ENCODE results near the gene TMEM87B. TPM values are rescaled to one million over a fixed set of nuclear protein-coding genes. Genes with fewer than 3 reads are reported as not detected.
"Not testable (repeated sequence)": the region's sequence is repeated elsewhere in the genome, so short reads cannot be mapped to it uniquely, and the experiment has no call there.

TMEM87B gene
- polyA plus RNA-seq, 2 donors, result 9.1 to 10.1 TPM

GRCh38 chr2:112108178-112108832 is 53.2 kb downstream of the TMEM87B start:
- Histone ChIP-seq H3K36me3 (ENCODE audit: control insufficient read depth in 2 of 2, insufficient read depth in 2 of 2, low read length in 1 of 2) (peaks cover 0 to 7% of the 10 kb centered on the region in 2 donors), H3K27ac (ENCODE audit: low read depth in 2 of 2, low read length in 1 of 2) (no peak overlapping the region), H3K9me3 (ENCODE audit: control insufficient read depth in 2 of 2, insufficient read depth in 1 of 2, low read depth in 1 of 2, low read length in 1 of 2) (no peaks in the 10 kb centered on the region), H3K27me3 (ENCODE audit: control insufficient read depth in 1 of 2, insufficient read depth in 2 of 2, low read length in 2 of 2) (no peaks in the 10 kb centered on the region), H3K4me1 (ENCODE audit: control insufficient read depth in 2 of 2, insufficient read depth in 2 of 2, low read length in 1 of 2) (no peaks in the 10 kb centered on the region), H3K4me3 (ENCODE audit: low read depth in 1 of 2, low read length in 2 of 2) (no peak overlapping the region)
- WGBS, 2 donors, result 96 to 97% methylated on average over 1 of the region's 1 CpG

GRCh38 chr2:112109278-112109677 is 54.2 kb downstream of the TMEM87B start:
- Histone ChIP-seq H3K36me3 (ENCODE audit: control insufficient read depth in 2 of 2, insufficient read depth in 2 of 2, low read length in 1 of 2) (peaks cover 0 to 8% of the 10 kb centered on the region in 2 donors), H3K27me3 (ENCODE audit: control insufficient read depth in 1 of 2, insufficient read depth in 2 of 2, low read length in 2 of 2) (no peaks in the 10 kb centered on the region)

GRCh38 chr2:112110966-112111365 is 55.9 kb downstream of the TMEM87B start:
- Histone ChIP-seq H3K27me3 (ENCODE audit: control insufficient read depth in 1 of 2, insufficient read depth in 2 of 2, low read length in 2 of 2) (no peaks in the 10 kb centered on the region), H3K36me3 (ENCODE audit: control insufficient read depth in 2 of 2, insufficient read depth in 2 of 2, low read length in 1 of 2) (peaks cover 0 to 8% of the 10 kb centered on the region in 2 donors), H3K4me1 (ENCODE audit: control insufficient read depth in 2 of 2, insufficient read depth in 2 of 2, low read length in 1 of 2) (no peaks in the 10 kb centered on the region), H3K4me3 (ENCODE audit: low read depth in 1 of 2, low read length in 2 of 2) (no peak overlapping the region), H3K27ac (ENCODE audit: low read depth in 2 of 2, low read length in 1 of 2) (no peak overlapping the region), H3K9me3 (ENCODE audit: control insufficient read depth in 2 of 2, insufficient read depth in 1 of 2, low read depth in 1 of 2, low read length in 1 of 2) (no peaks in the 10 kb centered on the region)
- WGBS, 2 donors, result 95 to 100% methylated on average over 1 of the region's 1 CpG

More at GRCh38 chr2:112109278-112109677, 54.2 kb downstream of the TMEM87B start:
- Histone ChIP-seq H3K27ac (ENCODE audit: low read depth in 2 of 2, low read length in 1 of 2) (no peak overlapping the region), H3K9me3 (ENCODE audit: control insufficient read depth in 2 of 2, insufficient read depth in 1 of 2, low read depth in 1 of 2, low read length in 1 of 2) (no peaks in the 10 kb centered on the region), H3K4me3 (ENCODE audit: low read depth in 1 of 2, low read length in 2 of 2) (no peak overlapping the region), H3K4me1 (ENCODE audit: control insufficient read depth in 2 of 2, insufficient read depth in 2 of 2, low read length in 1 of 2) (no peaks in the 10 kb centered on the region)

GRCh38 chr2:112113354-112113753 is 58.3 kb downstream of the TMEM87B start:
- H3K4me1 ChIP-seq (ENCODE audit: control insufficient read depth in 2 of 2, insufficient read depth in 2 of 2, low read length in 1 of 2); H3K27me3 ChIP-seq (ENCODE audit: control insufficient read depth in 1 of 2, insufficient read depth in 2 of 2, low read length in 2 of 2); H3K36me3 ChIP-seq (ENCODE audit: control insufficient read depth in 2 of 2, insufficient read depth in 2 of 2, low read length in 1 of 2); H3K4me3 ChIP-seq (ENCODE audit: low read depth in 1 of 2, low read length in 2 of 2); H3K27ac ChIP-seq (ENCODE audit: low read depth in 2 of 2, low read length in 1 of 2); H3K9me3 ChIP-seq (ENCODE audit: control insufficient read depth in 2 of 2, insufficient read depth in 1 of 2, low read depth in 1 of 2, low read length in 1 of 2): not testable (repeated sequence)
- 96 to 97% methylated on average over 4 of the region's 4 CpGs for WGBS, 2 donors

- H3K27ac ChIP-seq (ENCODE audit: low read depth in 2 of 2, low read length in 1 of 2), result no peak overlapping the region
- no peaks in the 10 kb centered on the region for H3K27me3 ChIP-seq (ENCODE audit: control insufficient read depth in 1 of 2, insufficient read depth in 2 of 2, low read length in 2 of 2)
- no peak overlapping the region for H3K4me3 ChIP-seq (ENCODE audit: low read depth in 1 of 2, low read length in 2 of 2)
- H3K4me1 ChIP-seq (ENCODE audit: control insufficient read depth in 2 of 2, insufficient read depth in 2 of 2, low read length in 1 of 2), result no peaks in the 10 kb centered on the region
- WGBS, 2 donors, result 88 to 89% methylated on average over 4 of the region's 4 CpGs
- H3K36me3 ChIP-seq (ENCODE audit: control insufficient read depth in 2 of 2, insufficient read depth in 2 of 2, low read length in 1 of 2), result peaks cover 3 to 6% of the 10 kb centered on the region in 2 donors
- H3K9me3 ChIP-seq (ENCODE audit: control insufficient read depth in 2 of 2, insufficient read depth in 1 of 2, low read depth in 1 of 2, low read length in 1 of 2), result no peaks in the 10 kb centered on the region
These were observed 63.1 kb downstream of the TMEM87B start for GRCh38 chr2:112118148-112118547.

GRCh38 chr2:112121682-112122254 is 66.7 kb downstream of the TMEM87B start:
- H3K9me3 ChIP-seq (ENCODE audit: control insufficient read depth in 2 of 2, insufficient read depth in 1 of 2, low read depth in 1 of 2, low read length in 1 of 2), result no peaks in the 10 kb centered on the region
- no peak overlapping the region for H3K27ac ChIP-seq (ENCODE audit: low read depth in 2 of 2, low read length in 1 of 2)
- no peak overlapping the region for H3K4me3 ChIP-seq (ENCODE audit: low read depth in 1 of 2, low read length in 2 of 2)
- no peaks in the 10 kb centered on the region for H3K4me1 ChIP-seq (ENCODE audit: control insufficient read depth in 2 of 2, insufficient read depth in 2 of 2, low read length in 1 of 2)
- peaks cover under 1 to 3% of the 10 kb centered on the region in 2 donors for H3K36me3 ChIP-seq (ENCODE audit: control insufficient read depth in 2 of 2, insufficient read depth in 2 of 2, low read length in 1 of 2)
- H3K27me3 ChIP-seq (ENCODE audit: control insufficient read depth in 1 of 2, insufficient read depth in 2 of 2, low read length in 2 of 2), result no peaks in the 10 kb centered on the region

GRCh38 chr2:112129060-112129459 is 74.0 kb downstream of the TMEM87B start:
- no peaks in the 10 kb centered on the region for H3K4me1 ChIP-seq (ENCODE audit: control insufficient read depth in 2 of 2, insufficient read depth in 2 of 2, low read length in 1 of 2)
- 66 to 81% methylated on average over 1 of the region's 1 CpG for WGBS, 2 donors
- no peaks in the 10 kb centered on the region for H3K36me3 ChIP-seq (ENCODE audit: control insufficient read depth in 2 of 2, insufficient read depth in 2 of 2, low read length in 1 of 2)
- H3K9me3 ChIP-seq (ENCODE audit: control insufficient read depth in 2 of 2, insufficient read depth in 1 of 2, low read depth in 1 of 2, low read length in 1 of 2), result no peaks in the 10 kb centered on the region
- no peak overlapping the region for H3K27ac ChIP-seq (ENCODE audit: low read depth in 2 of 2, low read length in 1 of 2)
- H3K4me3 ChIP-seq (ENCODE audit: low read depth in 1 of 2, low read length in 2 of 2), result no peak overlapping the region
- no peaks in the 10 kb centered on the region for H3K27me3 ChIP-seq (ENCODE audit: control insufficient read depth in 1 of 2, insufficient read depth in 2 of 2, low read length in 2 of 2)

GRCh38 chr2:112133344-112133743 is 78.3 kb downstream of the TMEM87B start:
- Histone ChIP-seq H3K4me1 (ENCODE audit: control insufficient read depth in 2 of 2, insufficient read depth in 2 of 2, low read length in 1 of 2) (no peaks in the 10 kb centered on the region), H3K9me3 (ENCODE audit: control insufficient read depth in 2 of 2, insufficient read depth in 1 of 2, low read depth in 1 of 2, low read length in 1 of 2) (no peaks in the 10 kb centered on the region), H3K36me3 (ENCODE audit: control insufficient read depth in 2 of 2, insufficient read depth in 2 of 2, low read length in 1 of 2) (no peaks in the 10 kb centered on the region), H3K27ac (ENCODE audit: low read depth in 2 of 2, low read length in 1 of 2) (no peak overlapping the region), H3K4me3 (ENCODE audit: low read depth in 1 of 2, low read length in 2 of 2) (no peak overlapping the region), H3K27me3 (ENCODE audit: control insufficient read depth in 1 of 2, insufficient read depth in 2 of 2, low read length in 2 of 2) (no peaks in the 10 kb centered on the region)

- Histone ChIP-seq H3K4me1 (ENCODE audit: control insufficient read depth in 2 of 2, insufficient read depth in 2 of 2, low read length in 1 of 2) (no peaks in the 10 kb centered on the region), H3K36me3 (ENCODE audit: control insufficient read depth in 2 of 2, insufficient read depth in 2 of 2, low read length in 1 of 2) (no peaks in the 10 kb centered on the region), H3K27ac (ENCODE audit: low read depth in 2 of 2, low read length in 1 of 2) (no peak overlapping the region), H3K4me3 (ENCODE audit: low read depth in 1 of 2, low read length in 2 of 2) (no peak overlapping the region), H3K9me3 (ENCODE audit: control insufficient read depth in 2 of 2, insufficient read depth in 1 of 2, low read depth in 1 of 2, low read length in 1 of 2) (no peaks in the 10 kb centered on the region), H3K27me3 (ENCODE audit: control insufficient read depth in 1 of 2, insufficient read depth in 2 of 2, low read length in 2 of 2) (no peaks in the 10 kb centered on the region)
- 76 to 82% methylated on average over 4 of the region's 4 CpGs for WGBS, 2 donors
These were observed 79.1 kb downstream of the TMEM87B start for GRCh38 chr2:112134120-112134519.

- H3K9me3 ChIP-seq (ENCODE audit: control insufficient read depth in 2 of 2, insufficient read depth in 1 of 2, low read depth in 1 of 2, low read length in 1 of 2), result no peaks in the 10 kb centered on the region
- 90 to 96% methylated on average over 5 of the region's 5 CpGs for WGBS, 2 donors
- no peaks in the 10 kb centered on the region for H3K4me1 ChIP-seq (ENCODE audit: control insufficient read depth in 2 of 2, insufficient read depth in 2 of 2, low read length in 1 of 2)
- H3K27me3 ChIP-seq (ENCODE audit: control insufficient read depth in 1 of 2, insufficient read depth in 2 of 2, low read length in 2 of 2), result no peaks in the 10 kb centered on the region
- no peaks in the 10 kb centered on the region for H3K36me3 ChIP-seq (ENCODE audit: control insufficient read depth in 2 of 2, insufficient read depth in 2 of 2, low read length in 1 of 2)
- H3K27ac ChIP-seq (ENCODE audit: low read depth in 2 of 2, low read length in 1 of 2), result no peak overlapping the region
- no peak overlapping the region for H3K4me3 ChIP-seq (ENCODE audit: low read depth in 1 of 2, low read length in 2 of 2)
These were observed 81.0 kb downstream of the TMEM87B start for GRCh38 chr2:112136096-112136495.

All from esophagus (tissue), 2 donors.